Mucosa of descending colon (tissue), 3 donors: ENCODE measurements around the gene DIO1. TPM values are rescaled to one million over a fixed set of nuclear protein-coding genes. Genes with fewer than 3 reads are reported as not detected.
A peak's percentile ranks its signal among the peaks of the same experiment; 100 is the strongest.

ENCODE experiments used
- ATAC-seq: fragments of 200-7000 bp; cut with Tn5 transposase; one replicate; pipeline ENCODE4 v1.9.1; 2020; ENCODE audit warnings: mild to moderate bottlenecking, moderate library complexity
- DNase-seq, 3 donors: peaks; one replicate each; pipeline ENCODE4 v3.0.0-alpha.2; 2020
- H3K36me3 ChIP-seq: fragments of 200-600 bp; one replicate; pipeline ENCODE4 v1.8.0; 2021; ENCODE audit warnings: low read depth, mild to moderate bottlenecking
- H3K4me1 ChIP-seq: fragments of 200-600 bp; one replicate; pipeline ENCODE4 v1.8.0; 2021; ENCODE audit warnings: low read depth, mild to moderate bottlenecking
- H3K4me3 ChIP-seq: fragments of 200-600 bp; one replicate; pipeline ENCODE4 v1.8.0; 2021; ENCODE audit warnings: mild to moderate bottlenecking
- H3K9me3 ChIP-seq: fragments of 200-600 bp; one replicate; pipeline ENCODE4 v1.8.0; 2021; ENCODE audit warnings: mild to moderate bottlenecking
- CTCF ChIP-seq: fragments of 200-600 bp; IDR thresholded peaks from one replicate; pipeline ENCODE4 v1.8.0; 2022; ENCODE audit warnings: antibody characterized with exemption, mild to moderate bottlenecking
- intact Hi-C, 2 donors: fragments of 100-400 bp; cut with DNase I in 1 of 2; cut with micrococcal nuclease in 1 of 2; formaldehyde crosslinking; loops; one replicate each; pipeline versions ENCODE4 v1.11.0 to v1.11.1; 2022; cut with DNase I, micrococcal nuclease
- total RNA-seq, 3 donors: library from RNA; stranded (reverse); fragmentation: NEBNext Ultra II Directional in 2 of 3; extraction: Animal tissue kit (Norgen Biotek cat#: 25700) in 2 of 3; gene quantifications; one replicate each; pipeline versions ENCODE4 v1.2.1 to v1.2.4, GENCODE V29; 2021 to 2023
- donor health status: DM: no; HTN: no; CAD: no; lungs with moderate emphysema.
- donor health status: DM: no; HTN: no; CAD: no.
- donor health status: DM: no; HTN: yes; CAD: no.

DIO1 gene
- total RNA-seq, 3 donors from 2014 or later, result not detected

GRCh38 chr1:53947172-53947907 is 53.4 kb downstream of the DIO1 start:
- Histone ChIP-seq H3K4me1 (peaks cover 22% of the 10 kb centered on the region), H3K4me3 (no peak overlapping the region), H3K36me3 (no peaks in the 10 kb centered on the region), H3K9me3 (no peaks in the 10 kb centered on the region)
- no peak for ATAC-seq
- intact Hi-C loops, result loop anchor here in 1 of 2 donors (10.0 kb wide), 1 partner anchor 53 kb away; the partner anchor contains the start of gene DIO1
- no peak for TF ChIP-seq CTCF
- no peak for DNase-seq

GRCh38 chr1:53948291-53948690 is 54.3 kb downstream of the DIO1 start:
- intact Hi-C loops, result loop anchor here (2.0 to 10.0 kb wide), 2 partner anchors 53 to 87 kb away; partner anchors contain the start of gene DIO1 (in 1 of the 2)
- no peaks in the 10 kb centered on the region for H3K36me3 ChIP-seq
- DNase-seq, result no peak
- no peaks in the 10 kb centered on the region for H3K9me3 ChIP-seq
- ATAC-seq, result no peak
- peaks cover 22% of the 10 kb centered on the region for H3K4me1 ChIP-seq
- H3K4me3 ChIP-seq, result no peak overlapping the region
- TF ChIP-seq CTCF, result no peak

- Histone ChIP-seq H3K9me3 (no peaks in the 10 kb centered on the region), H3K4me3 (no peak overlapping the region), H3K4me1 (peaks cover 18% of the 10 kb centered on the region), H3K36me3 (no peaks in the 10 kb centered on the region)
- ATAC-seq (no peak), DNase-seq (peak in 1 of 3 donors; percentile 49)
- TF ChIP-seq CTCF, result peak; percentile 17
- intact Hi-C loops, result loop anchor here (2.0 to 10.0 kb wide), 2 partner anchors 55 to 89 kb away; partner anchors contain the start of gene DIO1 (in 1 of the 2)
Measured at GRCh38 chr1:53949023-53949990, 55.3 kb downstream of the DIO1 start.

GRCh38 chr1:53951697-53952096 is 57.7 kb downstream of the DIO1 start:
- no peak overlapping the region for H3K4me3 ChIP-seq
- no peaks in the 10 kb centered on the region for H3K36me3 ChIP-seq
- H3K4me1 ChIP-seq, result peaks cover 15% of the 10 kb centered on the region
- no peak for DNase-seq
- intact Hi-C loops, result no loop called here
- ATAC-seq, result no peak
- H3K9me3 ChIP-seq, result no peaks in the 10 kb centered on the region
- no peak for TF ChIP-seq CTCF

- Histone ChIP-seq H3K4me1 (peaks cover 6% of the 10 kb centered on the region), H3K9me3 (no peaks in the 10 kb centered on the region), H3K4me3 (no peak overlapping the region), H3K36me3 (no peaks in the 10 kb centered on the region)
- ATAC-seq, result no peak
- intact Hi-C loops, result no loop called here
- no peak for TF ChIP-seq CTCF
- no peak for DNase-seq
Measured at GRCh38 chr1:53954128-53954527, 60.1 kb downstream of the DIO1 start.
